Left ventricle myocardium inferior (tissue), 1 donor: ENCODE measurements around the gene RLN3. TPM values are rescaled to one million over a fixed set of nuclear protein-coding genes. Genes with fewer than 3 reads are reported as not detected.
A peak's percentile ranks its signal among the peaks of the same experiment; 100 is the strongest.
"Not testable (repeated sequence)": the region's sequence is repeated elsewhere in the genome, so short reads cannot be mapped to it uniquely, and the experiment has no call there.

Experiments
- DNase-seq: peaks from one replicate; pipeline ENCODE4 v3.0.0-alpha.2; 2020
- H3K27ac ChIP-seq: fragments of 200-600 bp; replicated peaks from 2 replicates; pipeline ENCODE4 v1.8.0; 2021
- H3K27me3 ChIP-seq: fragments of 200-600 bp; 2 replicates; pipeline ENCODE4 v1.8.0; 2021; ENCODE audit warnings: low read depth
- H3K36me3 ChIP-seq: fragments of 200-600 bp; 2 replicates; pipeline ENCODE4 v1.8.0; 2021
- H3K4me1 ChIP-seq: fragments of 200-600 bp; 2 replicates; pipeline ENCODE4 v1.8.0; 2021
- H3K4me3 ChIP-seq: fragments of 200-600 bp; 2 replicates; pipeline ENCODE4 v1.8.0; 2021; ENCODE audit warnings: mild to moderate bottlenecking, moderate library complexity
- H3K9me3 ChIP-seq: fragments of 200-600 bp; replicated peaks from 2 replicates; pipeline ENCODE4 v1.8.0; 2021
- intact Hi-C: fragments of 100-400 bp; cut with micrococcal nuclease; formaldehyde crosslinking; loops from one replicate; pipeline ENCODE4 v1.11.0; 2022
- total RNA-seq: library from RNA; stranded (reverse); fragmentation: NEBNext Ultra II Directional; extraction: Animal tissue kit (Norgen Biotek cat#: 25700); gene quantifications from one replicate; pipeline ENCODE4 v1.2.1, GENCODE V29; 2021
- TF ChIP-seq, protein P1 (sequence below): fragments of 200-600 bp; IDR thresholded peaks from 2 replicates; pipeline ENCODE4 v1.8.0; 2021; ENCODE audit warnings: antibody characterized with exemption, mild to moderate bottlenecking, borderline replicate concordance
- donor health status: DM: no; HTN: yes; CAD: no; lungs with severe emphysema.

RLN3 gene
- total RNA-seq, 1 donor from 2014 or later, result not detected

DNA sequence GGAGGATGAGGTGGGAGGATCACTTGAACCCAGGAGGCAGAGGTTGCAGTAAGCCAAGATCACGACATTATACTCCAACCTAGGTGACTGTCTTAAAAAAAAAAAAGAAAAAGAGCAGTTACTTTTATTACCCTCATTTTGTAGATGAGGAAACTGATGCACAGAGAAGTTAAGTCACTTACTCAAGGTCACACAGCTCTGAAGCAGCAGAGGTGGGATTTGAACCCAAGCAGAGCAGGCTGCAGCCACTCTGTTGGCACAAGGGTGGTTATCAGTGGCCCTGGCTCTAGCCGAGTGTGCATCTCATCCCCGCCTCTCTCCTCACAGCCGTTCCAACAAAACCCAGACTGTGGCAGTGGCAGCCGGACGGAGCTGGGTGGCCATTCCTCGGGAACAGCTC, 11.2 kb downstream of the RLN3 start:
- H3K36me3 ChIP-seq, result no peaks in the 10 kb centered on the region

GRCh38 chr19:14042659-14043608, 15.0 kb downstream of the RLN3 start:
- H3K4me3 ChIP-seq, H3K27me3 ChIP-seq, intact Hi-C loops, H3K36me3 ChIP-seq, DNase-seq, H3K9me3 ChIP-seq: not testable (repeated sequence)
- Histone ChIP-seq H3K4me1 (peaks cover 12% of the 10 kb centered on the region), H3K27ac (peak overlapping the region; percentile 78)
- TF ChIP-seq, protein P1, sequence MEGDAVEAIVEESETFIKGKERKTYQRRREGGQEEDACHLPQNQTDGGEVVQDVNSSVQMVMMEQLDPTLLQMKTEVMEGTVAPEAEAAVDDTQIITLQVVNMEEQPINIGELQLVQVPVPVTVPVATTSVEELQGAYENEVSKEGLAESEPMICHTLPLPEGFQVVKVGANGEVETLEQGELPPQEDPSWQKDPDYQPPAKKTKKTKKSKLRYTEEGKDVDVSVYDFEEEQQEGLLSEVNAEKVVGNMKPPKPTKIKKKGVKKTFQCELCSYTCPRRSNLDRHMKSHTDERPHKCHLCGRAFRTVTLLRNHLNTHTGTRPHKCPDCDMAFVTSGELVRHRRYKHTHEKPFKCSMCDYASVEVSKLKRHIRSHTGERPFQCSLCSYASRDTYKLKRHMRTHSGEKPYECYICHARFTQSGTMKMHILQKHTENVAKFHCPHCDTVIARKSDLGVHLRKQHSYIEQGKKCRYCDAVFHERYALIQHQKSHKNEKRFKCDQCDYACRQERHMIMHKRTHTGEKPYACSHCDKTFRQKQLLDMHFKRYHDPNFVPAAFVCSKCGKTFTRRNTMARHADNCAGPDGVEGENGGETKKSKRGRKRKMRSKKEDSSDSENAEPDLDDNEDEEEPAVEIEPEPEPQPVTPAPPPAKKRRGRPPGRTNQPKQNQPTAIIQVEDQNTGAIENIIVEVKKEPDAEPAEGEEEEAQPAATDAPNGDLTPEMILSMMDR, result peak; percentile 75

More for the DNA sequence above, 11.2 kb downstream of the RLN3 start:
- TF ChIP-seq, protein P1, result no peak
- H3K27ac ChIP-seq, result no peak overlapping the region
- no peaks in the 10 kb centered on the region for H3K27me3 ChIP-seq
- H3K4me1 ChIP-seq, result peaks cover 23% of the 10 kb centered on the region
- H3K4me3 ChIP-seq, result no peak overlapping the region
- no peak for DNase-seq
- H3K9me3 ChIP-seq, result no peaks in the 10 kb centered on the region
- intact Hi-C loops, result no loop called here

GRCh38 chr19:14047866-14048265, 19.9 kb downstream of the RLN3 start:
- DNase-seq, intact Hi-C loops, H3K36me3 ChIP-seq, H3K27me3 ChIP-seq, H3K27ac ChIP-seq, H3K4me3 ChIP-seq, H3K9me3 ChIP-seq, H3K4me1 ChIP-seq: not testable (repeated sequence)

DNA sequence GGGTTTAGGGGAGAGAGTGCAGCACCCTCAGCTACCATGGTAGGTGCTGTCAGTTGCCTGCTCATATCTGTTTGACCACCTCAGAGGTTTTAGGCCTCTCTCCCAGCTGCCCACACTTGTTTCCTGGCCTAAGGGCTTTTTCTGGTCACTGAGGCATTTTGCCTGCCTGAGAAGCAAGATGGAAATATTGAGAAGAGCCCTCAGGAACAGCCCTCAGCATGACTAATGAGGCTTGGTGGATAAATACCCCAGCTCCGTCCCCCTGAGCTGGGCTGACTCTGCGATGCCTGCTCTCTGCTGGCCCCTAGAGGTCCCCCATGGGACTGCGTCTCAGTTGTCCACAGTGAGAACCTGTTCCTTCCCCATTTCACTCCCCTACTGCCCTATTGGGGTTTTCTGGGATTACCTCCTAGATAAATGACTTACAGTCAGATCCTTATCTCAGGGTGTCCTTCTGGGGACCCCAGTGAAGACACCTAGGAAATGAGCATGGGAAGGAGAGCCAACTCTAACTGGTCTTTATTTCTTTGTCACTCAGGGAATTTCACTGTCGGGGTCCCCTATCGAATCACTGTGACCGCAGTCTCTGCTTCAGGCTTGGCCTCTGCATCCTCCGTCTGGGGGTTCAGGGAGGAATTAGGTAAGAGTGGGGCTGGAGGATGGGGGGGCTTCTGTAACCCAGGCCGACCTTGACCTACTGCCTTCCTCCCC, 20.6 kb downstream of the RLN3 start:
- Histone ChIP-seq H3K27ac (no peak overlapping the region), H3K36me3 (peaks cover 10% of the 10 kb centered on the region), H3K4me3 (no peak overlapping the region), H3K4me1 (no peaks in the 10 kb centered on the region), H3K27me3 (no peaks in the 10 kb centered on the region), H3K9me3 (peaks cover 10% of the 10 kb centered on the region)
- intact Hi-C loops, result no loop called here
- TF ChIP-seq, protein P1, result peak; percentile 85
- DNase-seq, result peak; percentile 44

- Histone ChIP-seq H3K36me3 (peaks cover 10% of the 10 kb centered on the region), H3K27ac (no peak overlapping the region), H3K4me1 (no peaks in the 10 kb centered on the region), H3K4me3 (no peak overlapping the region), H3K27me3 (no peaks in the 10 kb centered on the region), H3K9me3 (peaks cover 10% of the 10 kb centered on the region)
- TF ChIP-seq, protein P1, result no peak
- DNase-seq, result no peak
- intact Hi-C loops, result no loop called here
Observed at GRCh38 chr19:14050512-14050911, 22.6 kb downstream of the RLN3 start.

DNA sequence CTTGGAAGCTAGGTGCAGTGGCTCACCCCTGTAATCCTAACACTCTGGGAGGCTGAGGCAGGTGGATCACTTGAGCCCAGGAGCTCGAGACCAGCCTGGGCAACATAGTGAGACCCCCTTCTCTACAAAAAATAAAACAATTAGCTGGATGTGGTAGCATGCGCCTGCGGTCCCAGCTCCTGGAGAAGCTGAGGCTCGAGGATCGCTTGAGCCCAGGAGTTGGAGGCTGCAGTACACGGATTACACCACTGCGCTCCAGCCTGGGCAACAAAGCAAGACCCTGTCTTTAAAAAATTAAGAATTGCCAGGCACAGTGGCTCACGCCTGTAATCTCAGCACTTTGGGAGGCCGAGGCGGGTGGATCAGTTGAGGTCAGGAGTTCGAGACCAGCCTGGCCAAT, 23.0 kb downstream of the RLN3 start:
- H3K4me3 ChIP-seq, DNase-seq, H3K27ac ChIP-seq, H3K27me3 ChIP-seq, H3K4me1 ChIP-seq, H3K9me3 ChIP-seq, H3K36me3 ChIP-seq, intact Hi-C loops: not testable (repeated sequence)
